Small intestine (tissue), 7 donors: Measurements from ENCODE around the gene IL3. TPM values are rescaled to one million over a fixed set of nuclear protein-coding genes. Genes with fewer than 3 reads are reported as not detected.
A peak's percentile ranks its signal among the peaks of the same experiment; 100 is the strongest.

Experiments
- DNase-seq, 2 donors: peaks; one replicate each; pipeline versions ENCODE4 v3.0.0 to v3.0.0-alpha.2; 2013
- FAIRE-seq: peaks from 2 replicates; lab custom pipeline; 2012; peaks lifted over from hg19 to GRCh38; lab: Jason Lieb, UNC
- H3K27ac ChIP-seq, 3 donors: one replicate each; pipeline ENCODE4 v1.5.1; 2013; ENCODE audit warnings: low read length in 2 of 3, mild to moderate bottlenecking in 2 of 3, control low read depth in 1 of 3, inconsistent platforms in 1 of 3, low read depth in 1 of 3, moderate library complexity in 1 of 3
- H3K27me3 ChIP-seq, 3 donors: one replicate each; pipeline ENCODE4 v1.6.1; 2013; ENCODE audit warnings: low read length in 3 of 3, inconsistent platforms in 1 of 3; ENCODE audit not compliant: control insufficient read depth in 3 of 3, insufficient read depth in 3 of 3
- H3K36me3 ChIP-seq, 3 donors: one replicate each; pipeline ENCODE4 v1.6.1; 2013; ENCODE audit warnings: low read length in 3 of 3, inconsistent platforms in 1 of 3, low read depth in 1 of 3, mild to moderate bottlenecking in 1 of 3, moderate library complexity in 1 of 3; ENCODE audit not compliant: control insufficient read depth in 3 of 3, insufficient read depth in 2 of 3
- H3K4me1 ChIP-seq, 3 donors: one replicate each; pipeline ENCODE4 v1.6.1; 2013; ENCODE audit warnings: low read length in 2 of 3, inconsistent platforms in 1 of 3, low read depth in 1 of 3, mild to moderate bottlenecking in 1 of 3, moderate library complexity in 1 of 3; ENCODE audit not compliant: control insufficient read depth in 3 of 3, insufficient read depth in 2 of 3
- H3K4me3 ChIP-seq, 3 donors: one replicate each; pipeline ENCODE4 v1.5.1; 2013; ENCODE audit warnings: low read length in 3 of 3, control low read depth in 1 of 3, inconsistent platforms in 1 of 3, low read depth in 1 of 3, mild to moderate bottlenecking in 1 of 3, moderate library complexity in 1 of 3
- H3K9me3 ChIP-seq, 2 donors: one replicate each; pipeline ENCODE4 v1.6.1; 2013; ENCODE audit warnings: low read depth in 1 of 2, low read length in 1 of 2; ENCODE audit not compliant: control insufficient read depth in 2 of 2, insufficient read depth in 1 of 2
- WGBS, 3 donors: extraction: QIAGEN DNeasy Blood & Tissue Kit; methylation state at CpG; one replicate each; pipeline ENCODE4 v1.1.7; 2013; 5-methylcytosine and 5-hydroxymethylcytosine counted together
- polyA plus RNA-seq, 4 donors: library from polyadenylated mRNA; stranded (reverse) in 3 of 4; unstranded in 1 of 4; fragments of 200-250 nt in 3 of 4; fragments of 120-200 nt in 1 of 4; gene quantifications; one replicate each; pipeline versions ENCODE4 v1.2.1 to v1.2.3, GENCODE V29; 2013
- donor health status: healthy with polysubstance abuse.
- donor health status: control.
- donor health status: control.
- donor health status: Bipolar disorder and iron deficiency.
- donor health status: healthy.

Gene IL3
- polyA plus RNA-seq, 4 donors = not detected

- no peaks in the 10 kb centered on the region for H3K27me3 ChIP-seq
- no peaks in the 10 kb centered on the region for H3K36me3 ChIP-seq
- no peaks in the 10 kb centered on the region for H3K9me3 ChIP-seq
- H3K4me1 ChIP-seq = peaks cover 0 to 25% (median 8%) of the 10 kb centered on the region in 3 donors
- peak; percentile 64 to 88 for DNase-seq
- H3K27ac ChIP-seq = peak overlapping the region in 2 of 3 donors; percentile 37 to 71
- peak; percentile 5 for FAIRE-seq
- no peak overlapping the region for H3K4me3 ChIP-seq
These were observed 28.3 kb upstream of the IL3 start for GRCh38 chr5:132032196-132032595.

- DNase-seq = no peak
- Histone ChIP-seq H3K9me3 (no peaks in the 10 kb centered on the region), H3K4me3 (no peak overlapping the region), H3K27ac (no peak overlapping the region), H3K27me3 (no peaks in the 10 kb centered on the region), H3K4me1 (peaks cover 0 to 25% (median 8%) of the 10 kb centered on the region in 3 donors), H3K36me3 (no peaks in the 10 kb centered on the region)
- FAIRE-seq = no peak
- 54 to 59% (median 58%) methylated on average over 4 of the region's 4 CpGs for WGBS, 3 donors
These were observed 27.3 kb upstream of the IL3 start for GRCh38 chr5:132033122-132033521.

GRCh38 chr5:132037353-132037752, 23.1 kb upstream of the IL3 start:
- FAIRE-seq = no peak
- Histone ChIP-seq H3K27me3 (no peaks in the 10 kb centered on the region), H3K27ac (no peak overlapping the region), H3K36me3 (no peaks in the 10 kb centered on the region), H3K4me1 (no peaks in the 10 kb centered on the region), H3K9me3 (no peaks in the 10 kb centered on the region), H3K4me3 (no peak overlapping the region)
- no peak for DNase-seq
- WGBS, 3 donors = 40 to 42% (median 42%) methylated on average over 2 of the region's 2 CpGs

- no peak overlapping the region for H3K4me3 ChIP-seq
- DNase-seq (no peak), FAIRE-seq (no peak)
- no peaks in the 10 kb centered on the region for H3K36me3 ChIP-seq
- 79 to 85% (median 83%) methylated on average over 10 of the region's 10 CpGs for WGBS, 3 donors
- H3K9me3 ChIP-seq = peaks cover 0 to 4% of the 10 kb centered on the region in 2 donors
- no peaks in the 10 kb centered on the region for H3K4me1 ChIP-seq
- H3K27me3 ChIP-seq = peaks cover 0 to 2% (median 0%) of the 10 kb centered on the region in 3 donors
- no peak overlapping the region for H3K27ac ChIP-seq
These were observed 16.2 kb upstream of the IL3 start for GRCh38 chr5:132044207-132044606.

- 77 to 89% (median 85%) methylated on average over 7 of the region's 7 CpGs for WGBS, 3 donors
- Histone ChIP-seq H3K27me3 (peaks cover 0 to 2% (median 0%) of the 10 kb centered on the region in 3 donors), H3K9me3 (peaks cover 0 to 4% of the 10 kb centered on the region in 2 donors), H3K27ac (no peak overlapping the region), H3K4me1 (no peaks in the 10 kb centered on the region), H3K4me3 (no peak overlapping the region), H3K36me3 (no peaks in the 10 kb centered on the region)
- FAIRE-seq (no peak), DNase-seq (no peak)
These were observed 13.6 kb upstream of the IL3 start for GRCh38 chr5:132046880-132047299.

GRCh38 chr5:132049093-132049492, 11.4 kb upstream of the IL3 start:
- no peak for FAIRE-seq
- no peak overlapping the region for H3K27ac ChIP-seq
- 27 to 54% (median 34%) methylated on average over 4 of the region's 4 CpGs for WGBS, 3 donors
- peaks cover 0 to under 1% (median 0%) of the 10 kb centered on the region in 3 donors for H3K27me3 ChIP-seq
- H3K9me3 ChIP-seq = no peaks in the 10 kb centered on the region
- no peak overlapping the region for H3K4me3 ChIP-seq
- no peaks in the 10 kb centered on the region for H3K4me1 ChIP-seq
- no peaks in the 10 kb centered on the region for H3K36me3 ChIP-seq
- DNase-seq = no peak

- FAIRE-seq = no peak
- no peaks in the 10 kb centered on the region for H3K27me3 ChIP-seq
- WGBS, 3 donors = 92 to 96% (median 95%) methylated on average over 12 of the region's 12 CpGs
These were observed 10.9 kb upstream of the IL3 start for GRCh38 chr5:132049559-132049958.

GRCh38 chr5:132050136-132050535, 10.3 kb upstream of the IL3 start:
- H3K27ac ChIP-seq = no peak overlapping the region
- no peak overlapping the region for H3K4me3 ChIP-seq
- no peak for FAIRE-seq
- no peak for DNase-seq
- H3K36me3 ChIP-seq = no peaks in the 10 kb centered on the region
- H3K9me3 ChIP-seq = no peaks in the 10 kb centered on the region
- H3K4me1 ChIP-seq = no peaks in the 10 kb centered on the region
- no peaks in the 10 kb centered on the region for H3K27me3 ChIP-seq
- WGBS, 3 donors = 68 to 79% (median 71%) methylated on average over 5 of the region's 5 CpGs

More at GRCh38 chr5:132049559-132049958, 10.9 kb upstream of the IL3 start:
- Histone ChIP-seq H3K4me3 (no peak overlapping the region), H3K4me1 (no peaks in the 10 kb centered on the region), H3K27ac (no peak overlapping the region), H3K36me3 (no peaks in the 10 kb centered on the region), H3K9me3 (no peaks in the 10 kb centered on the region)
- no peak for DNase-seq
